HG03025 (cell line): Measurements from ENCODE around the gene RTRAF.

Source experiments
- ATAC-seq: cut with Tn5 transposase; IDR thresholded peaks from one replicate; pipeline ENCODE4 v1.9.1; 2021; ENCODE audit warnings: mild to moderate bottlenecking, moderate library complexity; ENCODE audit not compliant: unreplicated experiment, low FRiP score

RTRAF gene

GRCh38 chr14:52048641-52049204, 59.4 kb downstream of the RTRAF start:
- no peak for ATAC-seq

GRCh38 chr14:52049271-52049670, 59.9 kb downstream of the RTRAF start:
- ATAC-seq: no peak

- ATAC-seq: no peak
Measured at GRCh38 chr14:52049721-52050588, 60.6 kb downstream of the RTRAF start.

GRCh38 chr14:52051251-52051650, 61.9 kb downstream of the RTRAF start:
- no peak for ATAC-seq

GRCh38 chr14:52051871-52052270, 62.5 kb downstream of the RTRAF start:
- ATAC-seq: no peak

GRCh38 chr14:52052288-52052943, 63.1 kb downstream of the RTRAF start:
- ATAC-seq: no peak

- ATAC-seq: no peak
Measured at GRCh38 chr14:52053044-52053443, 63.7 kb downstream of the RTRAF start.

- no peak for ATAC-seq
Measured at GRCh38 chr14:52054678-52055077, 65.3 kb downstream of the RTRAF start.

GRCh38 chr14:52055167-52055566, 65.8 kb downstream of the RTRAF start:
- no peak for ATAC-seq

- no peak for ATAC-seq
Measured at GRCh38 chr14:52058341-52058740, 69.0 kb downstream of the RTRAF start.

GRCh38 chr14:52059649-52060048, 70.3 kb downstream of the RTRAF start:
- no peak for ATAC-seq

GRCh38 chr14:52060080-52060479, 70.7 kb downstream of the RTRAF start:
- ATAC-seq: no peak
